ENCODE measurements around the gene TBC1D22B. TPM values are rescaled to one million over a fixed set of nuclear protein-coding genes. Genes with fewer than 3 reads are reported as not detected.
A peak's percentile ranks its signal among the peaks of the same experiment; 100 is the strongest.

Gene TBC1D22B, protein sequence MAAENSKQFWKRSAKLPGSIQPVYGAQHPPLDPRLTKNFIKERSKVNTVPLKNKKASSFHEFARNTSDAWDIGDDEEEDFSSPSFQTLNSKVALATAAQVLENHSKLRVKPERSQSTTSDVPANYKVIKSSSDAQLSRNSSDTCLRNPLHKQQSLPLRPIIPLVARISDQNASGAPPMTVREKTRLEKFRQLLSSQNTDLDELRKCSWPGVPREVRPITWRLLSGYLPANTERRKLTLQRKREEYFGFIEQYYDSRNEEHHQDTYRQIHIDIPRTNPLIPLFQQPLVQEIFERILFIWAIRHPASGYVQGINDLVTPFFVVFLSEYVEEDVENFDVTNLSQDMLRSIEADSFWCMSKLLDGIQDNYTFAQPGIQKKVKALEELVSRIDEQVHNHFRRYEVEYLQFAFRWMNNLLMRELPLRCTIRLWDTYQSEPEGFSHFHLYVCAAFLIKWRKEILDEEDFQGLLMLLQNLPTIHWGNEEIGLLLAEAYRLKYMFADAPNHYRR
- polyA plus RNA-seq (ENCODE audit: insufficient read length in 4 of 4), result 10 to 100 TPM; 14.3 to 16.8 (median 14.9) TPM

DNA sequence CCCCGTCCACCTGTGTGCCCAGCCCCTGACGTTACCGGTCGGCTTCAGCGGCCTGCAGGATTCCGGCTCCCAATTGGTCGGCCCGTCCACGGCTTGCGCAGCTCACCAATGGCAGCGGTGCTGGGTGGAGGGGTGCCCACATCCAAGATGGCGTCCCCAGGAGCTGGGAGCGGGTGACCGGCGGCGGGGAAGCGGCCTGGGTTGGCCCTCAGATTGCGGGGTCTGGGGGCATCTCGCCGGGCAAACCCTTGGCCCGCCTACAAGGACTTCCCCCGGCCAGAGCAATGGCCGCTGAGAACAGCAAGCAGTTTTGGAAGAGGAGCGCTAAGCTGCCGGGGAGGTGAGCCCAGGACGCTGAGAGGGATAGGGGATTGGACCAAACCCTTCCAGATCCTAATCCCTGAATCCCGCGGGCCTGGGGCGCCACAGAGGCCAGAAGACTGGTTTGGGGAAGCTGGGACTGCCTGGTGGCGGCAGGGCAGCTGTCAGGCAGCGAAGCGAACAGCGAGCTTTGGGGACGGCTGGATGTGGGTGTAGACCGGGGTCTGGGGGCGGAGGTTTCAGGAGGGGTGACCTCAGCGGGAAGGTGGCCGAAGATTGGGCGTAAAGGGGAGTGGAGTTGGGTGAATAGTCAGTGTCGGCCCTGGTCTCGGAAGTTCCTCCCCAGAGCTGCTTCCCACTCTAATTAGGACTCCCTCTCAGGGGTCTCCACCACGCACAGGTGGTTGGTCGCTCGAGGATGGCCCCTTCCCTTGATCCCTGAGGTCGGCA lies at the start of gene TBC1D22B, which contains the start of gene TMEM217:
TBC1D22B (plus strand) TSS at position 139 of the 771 bp plus-strand sequence; CDS start at position 285, 146 bp downstream.
TMEM217 (minus strand) TSS at position 511 of the 771 bp plus-strand sequence. CDS start 39,114 bp downstream, outside the sequence.
- peak; percentile 81 to 90 (median 86) for DNase-seq (ENCODE audit: low read depth in 4 of 4, low spot score in 3 of 4)

DNA sequence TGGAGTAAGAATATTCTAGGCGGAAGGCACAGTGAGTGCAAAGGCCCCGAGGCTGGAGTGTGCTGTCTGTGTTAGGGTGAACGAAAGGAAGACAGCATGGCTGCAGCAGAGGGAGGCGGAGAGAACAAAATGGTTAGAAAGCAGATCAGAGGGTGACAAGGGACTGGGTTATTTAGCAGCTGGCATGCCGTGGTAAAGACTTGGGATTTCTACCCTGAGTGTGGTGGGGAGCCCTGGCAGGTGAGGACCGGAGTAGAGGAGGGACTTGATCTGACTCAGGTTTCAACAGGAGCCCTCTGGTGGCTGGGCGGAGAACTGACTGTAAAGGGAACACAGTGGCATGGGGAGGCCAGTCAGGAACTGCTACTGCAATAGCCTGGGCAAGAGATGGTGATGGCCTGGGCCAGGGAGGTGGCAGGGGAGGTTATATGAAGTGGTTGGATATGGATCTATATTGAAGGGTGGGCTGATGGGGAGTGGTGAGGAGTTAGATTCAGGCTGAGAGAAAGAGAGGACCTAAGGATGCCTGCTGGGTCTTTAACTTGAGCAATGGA lies 49.6 kb upstream of the TBC1D22B start:
- no peak for DNase-seq (ENCODE audit: low read depth in 4 of 4, low spot score in 3 of 4)

DNA sequence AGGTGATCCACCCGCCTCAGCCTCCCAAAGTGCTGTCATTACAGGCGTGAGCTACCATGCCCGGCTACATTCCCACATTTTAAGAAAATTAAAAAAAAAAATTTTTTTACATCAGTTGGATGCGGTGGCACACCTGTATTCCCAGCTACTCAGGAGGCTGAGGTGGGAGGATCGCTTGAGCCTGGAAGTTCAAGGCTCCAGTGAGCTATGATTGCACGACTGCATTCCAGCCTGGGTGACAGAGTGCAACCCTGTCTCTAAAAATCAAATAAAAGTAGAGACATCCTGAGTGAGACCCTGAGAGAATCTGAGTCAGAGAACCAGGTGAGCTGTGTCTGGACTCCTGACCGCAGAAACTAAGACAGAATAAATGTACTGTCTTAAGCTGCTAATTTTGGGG lies 48.8 kb upstream of the TBC1D22B start:
- DNase-seq (ENCODE audit: low read depth in 4 of 4, low spot score in 3 of 4), result no peak

DNA sequence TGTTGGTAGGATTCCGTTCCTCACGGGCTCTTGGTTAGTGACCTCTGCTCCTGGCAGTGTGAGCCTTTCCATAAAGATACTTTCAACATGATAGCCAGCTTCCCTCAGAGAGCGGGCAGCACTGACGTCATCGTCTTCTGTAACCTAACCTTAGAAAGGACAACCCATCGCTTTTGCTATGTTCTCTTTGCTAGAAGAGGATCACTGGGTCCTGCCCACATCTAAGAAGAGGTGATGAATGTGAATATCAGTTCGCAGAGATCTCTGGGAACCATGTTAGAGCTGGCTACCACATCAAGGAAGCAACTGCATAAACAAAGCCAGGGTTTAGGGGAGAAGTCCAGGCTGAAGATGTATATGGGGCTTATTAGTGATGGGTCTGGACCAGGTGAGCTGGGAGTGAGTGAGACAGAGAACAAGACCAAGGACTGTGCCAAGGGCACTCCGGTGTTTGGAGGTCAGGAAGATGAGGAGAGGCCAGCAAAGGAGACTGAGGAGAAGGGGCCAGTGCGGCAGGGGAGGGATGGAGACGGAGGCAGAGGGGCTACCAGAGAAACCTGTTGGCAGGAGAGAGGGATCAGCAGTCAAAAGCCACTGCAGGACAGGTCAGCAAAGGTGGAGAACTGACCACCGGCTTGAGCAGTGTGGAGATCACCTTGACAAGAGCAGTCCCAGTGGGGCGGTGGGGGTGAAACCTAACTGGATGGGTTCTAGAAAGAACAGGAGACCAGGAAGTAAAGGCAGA lies 47.9 kb upstream of the TBC1D22B start:
- DNase-seq (ENCODE audit: low read depth in 4 of 4, low spot score in 3 of 4), result no peak

DNA sequence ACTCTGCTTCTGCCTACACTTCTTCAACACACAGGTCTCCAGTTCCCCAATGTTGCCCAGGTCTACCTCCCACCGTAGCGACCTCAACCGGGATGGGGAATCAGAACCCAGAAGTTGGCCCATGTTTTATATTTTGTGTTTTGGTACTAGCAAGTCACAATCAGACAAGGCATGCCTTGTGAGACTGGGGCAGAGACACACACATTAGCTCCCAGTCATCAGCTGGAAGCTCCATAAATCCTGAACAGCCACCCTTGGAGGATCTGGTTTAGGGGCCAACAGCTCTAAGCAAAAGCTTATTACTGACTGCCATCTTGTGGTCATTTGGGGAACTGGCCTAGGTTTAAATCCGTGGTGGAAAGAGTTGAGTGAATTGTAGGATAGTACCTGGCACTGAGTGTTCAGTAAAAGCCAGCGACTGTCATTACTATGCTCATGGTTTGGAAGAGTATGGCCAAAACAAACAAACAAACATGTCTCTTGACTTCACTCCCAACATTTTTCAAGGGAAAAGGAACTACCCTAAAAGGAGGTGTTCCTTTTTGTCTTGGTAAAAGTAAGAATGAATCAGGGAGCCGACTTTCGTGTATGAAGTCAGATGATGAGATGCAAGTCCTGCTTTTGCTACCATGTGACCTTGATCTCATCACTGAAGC lies 47.1 kb upstream of the TBC1D22B start:
- peak; percentile 68 to 82 (median 74) for DNase-seq (ENCODE audit: low read depth in 4 of 4, low spot score in 3 of 4)

DNA sequence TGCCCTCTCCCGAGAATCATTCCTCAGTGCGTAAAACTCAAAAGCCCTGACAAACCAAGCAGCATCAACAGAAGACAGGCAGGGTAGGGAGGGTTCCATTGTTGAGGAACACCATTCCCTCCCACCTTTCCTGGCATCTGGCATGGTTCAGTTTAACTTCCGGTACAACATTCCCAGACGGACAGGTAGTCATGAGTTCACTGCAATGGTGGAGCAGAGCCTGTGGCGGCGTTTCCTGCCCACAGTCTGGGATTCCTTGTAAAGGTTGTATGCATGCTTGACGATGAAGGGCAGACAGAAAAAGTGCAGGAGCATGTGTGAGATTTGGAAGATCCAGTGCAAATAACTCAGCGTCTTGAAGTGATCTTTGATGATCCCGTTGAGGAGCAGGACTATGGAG lies 45.3 kb upstream of the TBC1D22B start:
- no peak for DNase-seq (ENCODE audit: low read depth in 4 of 4, low spot score in 3 of 4)

DNA sequence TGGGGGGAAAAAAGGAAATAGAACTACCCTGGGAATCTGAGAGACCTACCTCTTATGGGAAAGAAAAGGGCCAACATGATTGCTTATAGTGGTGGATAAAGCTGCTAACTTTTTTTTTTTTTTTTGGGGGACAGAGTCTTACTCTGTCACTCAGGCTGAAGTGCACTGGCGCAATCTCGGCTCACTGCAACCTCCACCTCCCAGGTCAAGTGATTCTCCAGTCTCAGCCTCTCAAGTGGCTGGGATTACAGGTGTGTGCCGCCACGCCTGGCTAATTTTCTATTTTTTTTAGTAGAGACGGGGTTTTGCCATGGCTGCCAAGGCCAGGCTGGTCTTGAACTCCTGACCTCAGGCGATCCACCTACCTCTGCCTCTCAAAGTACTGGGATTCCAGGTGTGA lies 39.5 kb upstream of the TBC1D22B start:
- DNase-seq (ENCODE audit: low read depth in 4 of 4, low spot score in 3 of 4), result no peak

DNA sequence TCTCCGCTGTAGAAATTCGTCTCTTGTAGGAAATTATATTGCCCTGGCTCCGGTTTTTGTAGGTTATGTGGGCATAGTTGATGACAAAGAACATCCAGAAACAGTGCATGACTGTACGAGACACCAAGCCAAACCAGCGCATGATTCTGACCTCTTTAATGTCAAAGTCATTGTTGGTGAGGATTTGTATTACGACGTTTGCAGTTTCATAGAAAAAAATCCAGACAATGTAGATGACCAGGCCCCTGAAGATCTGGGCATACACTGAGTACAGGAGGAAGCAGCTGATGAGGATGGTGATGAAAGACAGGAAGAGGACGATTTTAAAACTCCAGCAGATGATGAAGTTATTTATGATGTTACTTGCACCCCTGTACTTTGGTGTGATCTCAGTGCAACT lies 39.1 kb upstream of the TBC1D22B start:
- DNase-seq (ENCODE audit: low read depth in 4 of 4, low spot score in 3 of 4), result no peak

DNA sequence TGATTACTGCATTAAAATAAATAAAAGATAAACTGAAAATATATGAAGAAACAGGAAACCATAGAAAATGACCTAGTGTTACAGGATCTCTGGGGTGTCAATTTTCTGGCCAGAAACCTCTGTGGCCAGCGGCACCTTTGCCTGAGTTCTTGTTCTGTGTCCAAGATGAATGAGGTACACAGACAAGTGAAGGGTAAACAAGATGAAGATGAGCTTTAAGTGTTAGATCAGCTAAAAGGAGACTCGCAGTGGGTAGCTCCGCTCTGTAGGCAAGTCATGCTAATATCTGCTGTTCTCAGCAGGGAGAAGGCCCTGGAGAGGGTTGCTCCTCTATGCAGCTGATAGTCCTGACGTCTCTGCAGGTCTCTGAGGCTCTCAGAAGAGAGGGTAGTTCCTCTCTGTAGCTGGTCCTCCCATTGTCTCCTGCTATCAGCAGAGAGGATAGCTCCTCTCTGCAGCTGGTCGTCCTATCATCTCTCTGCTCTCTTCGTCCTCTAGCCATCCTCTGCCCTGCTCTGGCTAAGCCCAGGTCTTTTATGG lies 35.9 kb upstream of the TBC1D22B start:
- DNase-seq (ENCODE audit: low read depth in 4 of 4, low spot score in 3 of 4), result no peak

DNA sequence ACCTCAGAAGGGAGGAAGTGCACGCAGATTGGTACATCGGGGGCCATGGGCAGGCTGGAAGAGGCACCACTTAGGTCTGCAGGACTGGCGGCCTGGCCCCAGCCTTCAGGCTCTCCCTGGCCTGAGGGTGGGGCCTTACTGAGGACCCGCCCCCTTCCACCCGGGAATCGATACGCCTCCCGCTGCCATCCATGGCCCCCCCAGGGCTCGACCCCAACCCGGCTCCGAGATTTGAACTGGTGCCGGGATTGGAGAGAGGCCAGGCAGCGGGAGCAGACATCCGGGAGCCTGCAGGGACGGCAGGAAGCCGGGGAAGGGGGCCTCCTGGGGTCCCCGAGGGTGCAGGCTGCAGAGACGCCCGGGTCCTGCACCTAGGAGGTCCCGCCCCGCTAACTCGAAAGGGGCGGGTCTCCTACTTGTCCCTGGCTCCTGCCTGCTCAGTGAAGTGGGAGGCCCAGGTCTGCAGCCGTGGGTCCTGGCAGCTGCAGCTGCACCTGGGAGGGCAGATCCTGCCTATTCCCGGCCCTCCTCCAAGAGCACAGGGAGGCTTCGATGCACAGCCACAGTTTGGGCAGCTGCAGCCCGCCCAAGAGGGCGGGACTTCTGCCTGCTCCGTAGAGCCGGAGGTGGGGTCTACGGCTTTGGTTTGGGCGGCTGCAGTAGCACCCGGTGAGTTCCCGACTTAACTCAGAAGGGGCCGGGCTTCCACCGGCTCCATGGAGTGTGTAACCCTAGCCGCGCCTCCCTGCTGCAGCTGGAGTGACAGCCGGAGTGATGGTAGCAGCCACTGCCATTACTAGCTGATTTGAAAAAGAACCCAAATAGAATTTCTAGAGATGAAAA lies 35.2 kb upstream of the TBC1D22B start:
- DNase-seq (ENCODE audit: low read depth in 4 of 4, low spot score in 3 of 4), result peak; percentile 75 to 87 (median 78)

DNA sequence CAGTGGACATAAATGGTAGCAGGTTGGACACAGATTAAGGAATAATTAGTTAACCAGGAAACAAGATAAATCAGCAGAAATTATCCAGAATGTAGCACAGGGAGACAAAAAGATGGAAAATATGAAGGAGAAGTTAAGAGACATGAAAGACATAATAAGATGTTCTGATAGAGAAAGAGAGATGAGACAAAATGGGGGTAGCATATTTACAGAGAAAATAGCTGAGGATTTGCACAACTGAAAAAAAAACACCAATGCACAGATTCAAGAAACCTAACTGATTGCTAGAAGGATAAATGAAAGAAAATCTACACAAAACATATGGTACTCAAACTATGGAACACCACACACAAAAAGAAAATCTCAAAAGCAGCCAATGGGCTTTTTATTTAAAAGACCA lies 34.6 kb upstream of the TBC1D22B start:
- no peak for DNase-seq (ENCODE audit: low read depth in 4 of 4, low spot score in 3 of 4)

DNA sequence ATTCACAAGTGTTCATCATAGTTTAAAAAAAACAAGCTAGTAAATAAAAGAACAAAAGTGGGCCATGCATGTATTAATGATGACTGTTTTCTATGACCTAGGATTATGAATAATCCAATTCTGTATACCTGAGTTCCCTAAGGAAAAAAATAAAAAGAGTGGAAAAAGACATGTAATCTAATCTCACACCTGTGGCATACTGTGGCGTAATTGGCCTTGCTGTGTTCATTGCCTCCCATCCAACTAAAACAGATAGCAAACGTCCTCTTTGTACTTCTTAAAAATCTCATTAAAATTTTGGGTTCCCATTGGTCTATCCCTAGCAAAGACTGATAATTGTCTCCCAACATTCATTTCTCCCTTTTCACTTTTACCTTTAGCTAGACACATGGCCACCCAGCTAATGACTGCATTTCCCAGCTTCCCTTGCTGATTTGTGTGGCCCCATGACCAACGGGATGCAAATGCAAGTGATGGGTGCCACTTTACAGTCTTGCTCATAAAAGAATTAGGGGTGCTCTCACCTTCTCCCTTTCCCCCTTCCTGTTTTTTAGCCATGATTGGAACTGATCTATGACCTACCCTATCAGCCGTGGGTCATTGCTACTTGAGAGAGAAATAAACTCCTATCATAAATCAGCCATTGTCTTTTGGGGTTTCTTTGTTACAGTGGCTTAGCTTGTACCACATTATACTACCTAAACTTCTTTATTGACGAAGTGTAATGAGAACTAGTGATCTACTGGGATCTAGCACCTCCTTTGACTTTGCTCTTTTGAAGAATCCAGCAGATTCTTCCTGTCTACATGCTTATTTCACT lies 32.0 kb upstream of the TBC1D22B start:
- no peak for DNase-seq (ENCODE audit: low read depth in 4 of 4, low spot score in 3 of 4)

DNA sequence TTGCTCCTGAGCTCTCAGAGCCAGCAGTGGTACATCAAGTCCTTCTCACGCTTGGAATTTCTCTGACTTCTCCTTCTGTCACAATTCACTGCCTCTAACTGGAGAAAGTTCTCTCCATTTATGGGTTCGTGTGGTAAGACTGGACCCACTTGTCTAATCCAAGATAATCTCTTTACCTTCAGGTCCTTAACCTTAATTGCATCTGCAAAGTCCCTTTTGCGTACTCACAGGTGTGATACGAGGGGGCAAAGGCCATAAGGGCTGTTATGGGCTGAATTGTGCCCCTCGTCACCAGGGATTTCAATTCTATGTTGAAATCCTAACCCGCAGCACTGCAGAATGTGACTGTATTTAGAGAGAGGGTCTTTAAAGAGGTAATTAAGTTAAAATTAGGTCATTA lies 27.5 kb upstream of the TBC1D22B start:
- no peak for DNase-seq (ENCODE audit: low read depth in 4 of 4, low spot score in 3 of 4)

DNA sequence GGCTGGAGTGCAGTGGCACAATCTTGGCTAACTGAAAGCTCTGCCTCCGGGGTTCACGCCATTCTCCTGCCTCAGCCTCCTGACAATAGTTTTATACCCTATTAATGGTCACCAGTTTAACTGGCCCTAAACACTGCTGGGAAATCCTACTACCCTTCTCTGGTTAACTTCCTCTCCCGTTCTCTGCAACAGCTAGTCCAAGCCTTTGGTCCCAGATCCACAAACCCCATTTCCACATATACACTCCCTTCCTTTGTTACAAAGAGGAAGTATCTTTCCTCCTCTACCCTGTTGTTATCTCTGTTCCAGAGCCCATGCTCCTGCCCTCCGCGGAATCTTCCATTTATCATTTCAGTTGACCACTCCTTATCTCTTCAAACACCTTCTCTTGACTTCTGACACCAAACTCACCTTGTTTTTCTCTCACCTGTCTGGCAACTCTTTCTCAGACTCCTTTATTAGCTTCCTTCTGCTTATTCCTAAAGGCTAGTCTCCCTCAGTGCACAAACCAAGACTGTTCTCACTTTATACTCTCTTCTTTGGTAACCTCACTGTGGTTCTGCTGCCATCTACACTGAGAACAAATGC lies 25.0 kb upstream of the TBC1D22B start:
- DNase-seq (ENCODE audit: low read depth in 4 of 4, low spot score in 3 of 4), result no peak

DNA sequence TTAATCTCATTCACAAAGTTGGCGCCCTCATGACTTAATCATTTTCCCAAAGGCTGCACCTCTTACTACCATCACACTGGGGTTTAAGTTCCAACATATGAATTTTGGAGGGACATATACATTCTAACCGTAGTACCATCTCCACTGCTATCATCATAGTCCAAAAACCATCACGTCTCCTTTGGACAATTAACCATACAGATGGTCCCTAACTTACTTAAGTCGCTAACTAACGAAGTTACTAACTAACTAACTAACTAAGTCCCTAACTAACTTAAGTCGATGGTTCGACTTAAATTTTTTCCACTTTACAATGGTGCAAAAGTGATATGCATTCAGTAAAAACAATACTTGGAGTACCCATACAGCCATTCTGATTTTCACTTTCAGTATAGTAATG lies 24.0 kb upstream of the TBC1D22B start:
- no peak for DNase-seq (ENCODE audit: low read depth in 4 of 4, low spot score in 3 of 4)

DNA sequence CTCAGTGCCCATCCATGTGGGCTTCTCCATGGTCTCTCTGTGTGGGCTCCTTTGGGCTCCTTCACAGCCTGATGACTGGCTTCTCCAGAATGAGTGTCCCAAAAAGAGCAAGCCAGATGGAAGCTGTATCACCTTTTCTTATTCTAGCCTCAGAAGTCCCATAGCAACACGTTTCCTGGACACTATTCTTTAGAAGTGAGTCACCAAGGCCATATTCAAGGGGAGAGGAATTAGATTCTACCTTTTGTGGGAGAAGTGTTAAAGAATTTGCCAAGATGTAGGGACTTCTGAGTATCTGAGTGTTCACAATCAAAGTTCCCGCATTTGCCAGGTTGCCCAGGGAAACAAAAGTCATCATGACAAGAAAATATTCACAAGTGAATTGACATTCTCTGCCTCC lies 20.7 kb upstream of the TBC1D22B start:
- DNase-seq (ENCODE audit: low read depth in 4 of 4, low spot score in 3 of 4), result no peak

DNA sequence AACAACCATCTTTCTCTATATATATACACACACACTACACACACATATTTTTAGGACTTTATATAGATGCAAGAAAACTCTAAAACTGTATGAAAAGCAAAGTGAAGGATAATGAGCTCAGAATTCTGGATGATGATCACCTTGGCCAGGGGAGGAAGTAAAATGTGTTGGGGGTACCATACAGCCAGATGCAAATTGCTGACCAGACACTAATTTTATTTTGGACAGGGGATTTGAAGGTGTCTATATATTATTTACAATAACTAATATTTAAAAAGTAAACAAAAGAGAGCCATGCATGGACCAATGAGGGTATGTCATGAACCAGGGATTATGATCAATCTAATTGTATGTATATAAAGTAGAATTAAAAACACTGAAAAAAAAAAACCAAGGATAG lies 19.8 kb upstream of the TBC1D22B start:
- no peak for DNase-seq (ENCODE audit: low read depth in 4 of 4, low spot score in 3 of 4)

DNA sequence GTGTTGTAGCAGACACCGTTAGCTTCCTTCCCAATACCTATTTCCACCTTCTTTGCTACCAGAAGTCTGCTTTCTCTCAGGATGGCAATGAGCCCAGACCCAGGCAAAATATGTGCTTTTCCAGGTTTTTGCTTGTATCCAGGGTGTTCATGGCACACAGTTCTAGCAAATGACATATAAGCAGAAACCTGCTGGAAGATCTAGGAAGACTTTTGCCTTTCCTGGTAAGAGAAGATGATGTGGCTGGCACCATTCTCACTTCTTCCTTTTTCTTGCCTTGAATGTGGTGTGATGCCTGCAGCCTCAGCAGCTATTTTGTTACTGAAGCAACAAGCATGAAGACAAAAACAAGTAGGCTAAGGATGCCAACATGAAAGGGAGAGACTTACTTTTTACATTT lies 19.2 kb upstream of the TBC1D22B start:
- no peak for DNase-seq (ENCODE audit: low read depth in 4 of 4, low spot score in 3 of 4)
